Occipital lobe (tissue), 2 donors: ENCODE measurements around the gene MED13. TPM values are rescaled to one million over a fixed set of nuclear protein-coding genes. Genes with fewer than 3 reads are reported as not detected.
"Not testable (repeated sequence)": the region's sequence is repeated elsewhere in the genome, so short reads cannot be mapped to it uniquely, and the experiment has no call there.

Experiments used
- DNase-seq: peaks from one replicate; lab custom pipeline; 2025; lab: John Stamatoyannopoulos, UW
- total RNA-seq: library from RNA; depleted of rRNA; stranded (reverse); fragments of >200 nt; gene quantifications from one replicate; pipeline ENCODE4 v1.2.3, GENCODE V29; 2014

Gene MED13
- total RNA-seq, 1 donor from 2014 or later, result 150 TPM

DNA sequence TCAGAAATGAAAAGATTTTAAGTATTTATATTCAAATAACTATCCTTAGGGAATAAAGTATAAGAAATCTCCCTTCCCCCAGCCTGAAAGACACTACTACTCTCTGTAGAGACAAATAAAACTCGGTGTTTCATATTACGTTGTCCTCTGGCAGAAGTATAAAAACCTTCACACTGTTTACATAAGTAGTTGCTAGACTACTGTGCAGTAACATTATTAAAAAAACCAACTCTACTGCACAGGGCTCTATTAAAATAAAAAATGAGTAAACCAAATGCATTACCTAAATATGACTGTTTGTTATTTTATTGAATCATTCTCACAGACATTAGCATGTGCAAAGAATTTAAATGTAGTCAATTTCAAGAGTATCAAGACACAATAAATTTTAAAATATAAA is 67.4 kb downstream of the MED13 start:
- DNase-seq, result no peak

DNA sequence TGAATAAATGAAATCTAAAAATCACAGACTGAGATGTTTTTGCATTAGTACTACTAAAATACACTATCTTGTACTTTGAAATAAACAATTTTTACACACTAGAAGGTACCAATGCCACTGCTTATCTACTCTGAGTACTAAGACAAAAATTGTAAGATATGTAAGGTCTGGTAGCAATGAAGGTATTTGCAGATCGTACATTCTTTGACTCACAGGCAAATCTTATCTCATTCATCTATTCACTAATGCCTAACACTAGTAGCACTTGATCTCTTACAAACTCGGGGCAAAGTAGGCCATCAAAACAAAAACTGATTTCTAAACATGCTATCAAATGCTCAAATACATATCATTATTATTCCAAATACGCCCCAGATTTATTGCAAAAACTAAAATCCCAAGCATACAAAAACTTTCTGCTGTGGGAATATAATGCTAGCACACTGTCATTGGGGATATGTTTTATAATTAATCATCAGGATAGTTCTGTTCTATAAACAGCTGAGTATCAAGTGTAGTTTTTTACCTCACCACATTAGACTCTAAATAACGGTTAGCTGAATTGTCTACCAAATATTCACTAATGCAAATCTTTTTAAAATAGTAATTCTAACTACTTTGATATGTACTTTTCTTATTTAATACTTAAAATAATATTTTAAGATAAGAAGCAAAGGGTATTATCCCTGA is 68.0 kb downstream of the MED13 start:
- DNase-seq, result no peak

DNA sequence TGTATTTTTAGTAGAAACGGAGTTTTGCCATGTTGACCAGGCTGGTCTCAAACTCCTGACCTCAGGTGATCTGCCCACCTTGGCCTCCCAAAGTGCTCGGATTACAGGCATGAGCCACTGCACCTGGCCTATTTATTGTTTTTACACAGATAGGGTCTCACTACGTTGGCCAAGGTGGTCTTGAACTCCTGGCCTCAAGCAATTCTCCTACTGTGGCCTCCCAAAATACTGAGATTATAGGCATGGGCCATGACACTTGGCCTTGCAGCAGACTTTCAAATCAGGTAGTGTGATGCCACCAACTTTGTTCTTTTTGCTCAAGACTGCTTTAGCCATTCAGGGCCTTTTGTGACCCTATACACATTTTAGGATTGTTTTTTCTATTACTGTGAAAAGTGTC is 75.6 kb downstream of the MED13 start:
- no peak for DNase-seq

DNA sequence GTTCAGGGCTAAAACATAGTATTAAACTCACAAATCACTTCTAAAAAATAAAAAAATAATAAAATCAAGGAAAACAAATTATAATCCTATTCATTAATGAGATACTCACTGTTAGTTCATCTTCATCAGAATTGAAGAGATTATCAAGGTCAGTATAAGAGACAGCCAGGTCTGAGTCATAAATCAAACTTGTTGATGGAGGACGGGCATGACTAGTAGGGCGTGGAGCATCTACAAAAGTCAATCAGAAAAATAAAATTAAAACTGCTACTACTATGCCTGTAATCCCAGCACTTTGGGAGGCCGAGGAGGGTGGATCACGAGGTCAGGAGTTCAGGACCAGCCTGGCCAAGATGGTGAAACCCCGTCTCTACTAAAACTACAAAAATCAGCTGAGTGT is 78.2 kb downstream of the MED13 start:
- no peak for DNase-seq

- DNase-seq, result no peak
Measured at GRCh38 chr17:61984821-61985220, 80.3 kb downstream of the MED13 start.

GRCh38 chr17:61981323-61981722 is 83.8 kb downstream of the MED13 start:
- DNase-seq, result no peak

- DNase-seq, result no peak
Measured at GRCh38 chr17:61980535-61980934, 84.5 kb downstream of the MED13 start.

DNA sequence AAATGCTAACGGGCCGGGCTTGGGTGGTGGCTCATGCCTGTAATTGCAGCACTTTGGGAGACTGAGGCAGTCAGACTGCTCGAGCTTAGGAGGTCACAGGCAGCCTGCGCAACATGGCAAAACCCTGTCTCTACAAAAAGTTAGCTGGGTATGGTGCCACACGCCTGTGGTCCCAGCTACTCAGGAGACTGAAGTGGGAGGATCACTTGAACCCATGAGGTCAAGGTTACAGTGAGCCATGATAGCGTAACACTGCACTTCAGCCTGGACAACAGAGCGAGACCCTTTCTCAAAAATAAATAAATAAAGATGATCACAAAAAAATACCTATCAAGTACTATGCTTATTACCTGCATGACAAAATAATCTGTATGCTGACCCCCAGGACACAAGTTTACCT is 91.0 kb downstream of the MED13 start:
- no peak for DNase-seq

GRCh38 chr17:61972311-61972710 is 92.8 kb downstream of the MED13 start:
- DNase-seq, result no peak

GRCh38 chr17:61970030-61970429 is 95.0 kb downstream of the MED13 start:
- DNase-seq, result no peak

GRCh38 chr17:61968757-61969156 is 96.3 kb downstream of the MED13 start:
- no peak for DNase-seq

GRCh38 chr17:61967729-61968128 is 97.3 kb downstream of the MED13 start:
- no peak for DNase-seq

GRCh38 chr17:61966191-61966590 is 98.9 kb downstream of the MED13 start:
- no peak for DNase-seq

DNA sequence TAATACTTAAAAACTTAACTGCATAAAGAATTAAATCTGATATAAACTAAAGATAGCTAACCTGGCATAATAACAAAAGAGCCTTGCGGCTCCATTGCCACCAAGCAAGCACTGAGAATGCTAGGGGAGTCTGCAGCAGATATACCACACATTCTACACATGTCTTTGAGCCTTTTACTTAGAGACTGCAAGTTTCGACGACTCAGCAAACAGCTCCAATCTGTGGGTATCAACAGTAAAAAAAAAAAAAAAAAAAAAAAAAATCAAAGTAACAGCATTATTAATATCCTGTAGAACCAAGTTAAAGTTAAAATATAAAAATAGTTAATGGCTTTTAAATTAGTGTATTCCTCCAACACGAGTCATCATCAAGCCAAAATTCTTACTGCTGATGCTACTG is 109.5 kb downstream of the MED13 start:
- no peak for DNase-seq

DNA sequence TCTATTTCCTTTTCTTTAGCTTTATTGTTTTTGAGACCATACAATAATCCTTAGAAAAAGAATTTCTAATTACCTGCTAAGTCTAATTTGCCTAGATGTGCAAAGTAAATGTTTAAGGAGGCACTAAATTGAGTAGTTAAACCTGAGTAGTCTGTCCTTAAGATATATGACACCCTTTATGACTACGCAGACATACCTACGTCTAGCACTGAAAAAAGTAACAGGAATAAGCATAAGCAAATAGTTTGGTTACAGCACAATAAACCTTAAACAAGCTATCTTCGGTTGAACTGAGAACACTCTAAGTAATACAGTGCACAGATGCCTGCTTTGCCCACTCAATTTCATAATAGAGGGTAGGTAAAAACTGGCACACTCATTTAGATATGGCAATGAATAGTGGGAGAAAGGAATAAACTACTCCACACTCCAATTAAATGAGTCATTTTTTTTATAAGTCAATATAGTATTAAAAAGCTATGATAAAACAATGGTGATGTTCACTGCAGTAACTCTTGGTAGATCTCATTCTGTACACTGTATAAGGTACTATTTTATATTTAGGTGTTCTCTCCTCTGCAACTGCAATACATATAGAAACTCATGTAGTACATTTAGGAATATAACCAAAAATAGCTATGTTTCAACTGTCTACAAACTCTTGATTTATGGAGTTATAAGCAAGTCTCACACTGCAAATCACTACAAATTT is 117.6 kb downstream of the MED13 start:
- DNase-seq, result no peak

DNA sequence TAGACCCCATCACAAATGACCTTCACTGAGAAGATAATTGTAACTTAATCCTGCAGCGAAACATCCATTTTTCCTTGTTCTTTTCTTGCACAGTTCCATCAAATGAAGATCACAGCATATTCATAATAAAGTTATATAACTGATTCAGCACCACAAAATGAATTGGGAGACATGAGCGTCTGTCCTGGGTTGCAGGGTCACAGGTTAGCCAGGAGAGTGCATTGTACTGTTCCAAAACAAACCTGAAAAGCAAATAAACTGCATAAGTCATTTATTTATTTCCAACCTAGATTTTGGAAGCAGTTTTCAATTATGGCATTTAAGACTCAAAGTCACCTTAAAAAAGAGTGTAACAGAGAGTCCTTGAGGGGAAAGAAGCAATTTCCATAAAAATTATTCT is 118.7 kb downstream of the MED13 start:
- no peak for DNase-seq

GRCh38 chr17:61943117-61943516 is 122.0 kb downstream of the MED13 start:
- DNase-seq, result no peak

DNA sequence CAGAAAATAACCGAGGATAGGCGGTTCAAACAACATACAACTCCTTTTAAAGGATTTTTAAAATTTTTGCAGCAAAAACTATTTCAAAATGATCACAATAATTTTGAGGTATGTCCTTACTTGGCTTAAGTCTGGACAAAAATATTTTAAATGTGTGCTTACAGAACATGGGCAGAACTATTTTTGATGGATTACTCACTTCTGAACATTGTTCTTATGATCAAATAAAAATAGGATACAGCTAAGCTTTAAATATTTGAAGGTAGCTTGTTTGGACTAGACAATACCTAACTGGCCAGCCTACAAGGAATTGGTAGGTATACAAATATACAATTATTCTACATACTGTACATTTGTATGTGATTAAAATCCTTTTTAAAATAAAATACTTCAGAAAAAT is 123.0 kb downstream of the MED13 start:
- DNase-seq, result no peak

DNA sequence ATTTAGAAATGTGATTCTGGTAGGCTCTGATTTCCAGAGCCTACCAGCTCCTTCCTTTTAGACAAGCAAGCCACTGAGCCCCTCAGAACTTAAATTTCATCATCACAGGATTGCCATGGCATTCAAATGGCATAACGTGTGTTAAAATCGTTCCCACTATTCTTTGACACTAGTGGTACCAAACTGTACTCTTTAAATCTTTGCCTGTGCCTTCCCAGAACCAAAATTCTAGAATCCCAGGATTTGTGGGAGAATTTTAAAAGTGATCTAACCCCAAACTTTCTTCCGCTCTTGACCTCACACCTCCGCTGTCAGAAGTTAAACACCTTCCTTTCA is 137.0 kb downstream of the MED13 start:
- no peak for DNase-seq

GRCh38 chr17:61927208-61928100 is 137.6 kb downstream of the MED13 start, which contains the start of gene INTS2:
TSS of gene INTS2 (minus strand) at chr17:61927982. CDS start at chr17:61926644, 1,338 bp downstream.
- DNase-seq, result peak; percentile 88

DNA sequence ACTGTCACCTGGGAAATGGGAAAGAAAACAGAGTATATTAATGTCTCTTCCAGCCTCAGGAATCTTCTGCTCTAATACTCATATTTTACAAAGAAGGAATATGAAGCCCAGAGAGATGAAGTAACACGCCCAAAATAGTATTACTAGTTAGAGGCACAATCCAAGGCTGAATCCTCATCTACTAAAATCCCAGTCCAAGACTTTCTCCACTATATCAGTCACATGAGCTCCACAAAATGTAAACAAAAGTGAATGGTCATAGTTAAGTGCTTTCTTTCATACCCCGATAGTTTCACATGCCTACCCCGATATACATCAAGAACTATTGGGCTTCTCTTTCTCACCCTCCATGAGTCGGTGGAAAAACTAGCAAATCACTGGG is 138.3 kb downstream of the MED13 start:
- DNase-seq, result no peak

DNA sequence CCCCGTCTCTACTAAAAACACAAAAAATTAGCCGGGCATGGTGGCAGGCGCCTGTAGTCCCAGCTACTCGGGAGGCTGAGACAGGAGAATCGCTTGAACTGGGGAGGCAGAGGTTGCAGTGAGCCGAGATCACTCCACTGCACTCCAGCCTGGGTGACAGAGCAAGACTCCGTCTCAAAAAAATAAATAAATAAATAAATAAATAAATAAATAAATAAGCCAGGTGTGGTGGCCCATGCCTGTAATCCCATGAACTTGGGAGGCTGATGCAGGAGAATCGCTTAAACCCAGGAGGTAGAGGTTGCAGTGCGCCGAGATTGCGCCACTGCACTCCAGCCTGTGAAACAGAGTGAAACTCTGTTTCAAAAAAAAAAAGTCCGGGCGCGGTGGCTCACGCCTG is 149.9 kb downstream of the MED13 start:
- not testable (repeated sequence) for DNase-seq
